HG03103 (cell line): ENCODE measurements around the gene HIPK2.
A peak's percentile ranks its signal among the peaks of the same experiment; 100 is the strongest.

Experiments
- ATAC-seq: cut with Tn5 transposase; IDR thresholded peaks from one replicate; pipeline ENCODE4 v1.9.1; 2021; ENCODE audit warnings: low read depth; ENCODE audit not compliant: unreplicated experiment

HIPK2 gene

DNA sequence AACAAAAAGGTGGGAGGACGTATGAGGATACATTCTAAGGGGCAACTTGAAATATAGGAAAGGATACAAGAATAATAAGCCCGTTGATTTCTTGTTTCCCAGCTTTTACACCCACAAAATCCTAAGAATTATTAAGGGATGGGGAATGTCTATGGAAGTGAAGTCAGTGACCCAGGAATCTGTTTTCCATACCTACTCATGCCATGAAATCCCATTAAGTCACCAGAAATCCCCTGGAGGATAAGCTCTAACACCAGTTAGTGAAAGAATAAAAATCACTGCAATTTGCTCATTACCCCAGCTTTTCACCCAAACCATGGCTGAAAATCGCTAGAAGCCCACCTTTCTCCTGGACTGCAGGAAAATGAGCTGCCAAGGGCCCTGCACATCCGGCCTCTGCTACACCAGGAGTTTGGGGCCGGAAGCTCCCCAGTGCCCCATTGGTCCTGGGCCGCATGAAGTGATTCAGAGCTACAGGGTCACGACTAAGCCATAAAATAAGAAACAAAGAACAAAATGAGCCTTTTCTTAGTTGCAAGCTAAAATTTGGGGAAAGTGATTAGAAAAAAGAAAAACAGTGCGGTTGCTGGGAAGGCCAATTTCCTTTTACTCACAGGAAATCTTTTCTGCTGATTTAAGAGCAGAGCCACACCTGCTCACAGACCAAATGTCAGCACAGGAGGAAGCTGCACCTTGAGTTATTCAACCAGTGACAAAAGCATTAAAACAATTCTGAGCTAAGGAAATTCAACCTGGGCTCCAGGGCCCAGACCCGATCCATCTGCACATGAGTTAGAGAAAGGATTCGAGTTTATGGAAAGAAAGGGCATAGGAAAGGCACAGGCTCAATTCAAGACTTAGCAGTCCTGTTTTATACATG lies 40.3 kb downstream of the HIPK2 start:
- no peak for ATAC-seq

GRCh38 chr7:139735912-139736595 lies 41.7 kb downstream of the HIPK2 start:
- no peak for ATAC-seq

DNA sequence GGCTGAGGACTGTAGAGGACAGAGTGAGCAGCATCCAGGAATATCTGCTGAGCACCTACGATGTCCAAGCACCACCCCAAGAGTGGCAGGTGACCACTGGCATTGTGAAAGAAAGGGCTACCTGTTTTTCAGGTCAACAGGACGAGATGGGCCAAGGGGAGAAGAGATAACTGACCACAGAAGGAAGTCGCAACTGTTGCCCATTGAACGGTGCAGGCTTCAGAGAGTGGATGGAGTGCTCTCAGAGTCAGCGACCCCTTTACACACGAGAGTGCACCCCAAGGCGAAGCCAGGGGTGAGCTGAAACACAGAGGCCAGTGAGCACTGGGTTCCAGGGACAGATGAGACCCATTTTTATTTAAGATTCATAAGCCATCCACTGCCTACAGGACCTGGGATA lies 42.3 kb downstream of the HIPK2 start:
- no peak for ATAC-seq

DNA sequence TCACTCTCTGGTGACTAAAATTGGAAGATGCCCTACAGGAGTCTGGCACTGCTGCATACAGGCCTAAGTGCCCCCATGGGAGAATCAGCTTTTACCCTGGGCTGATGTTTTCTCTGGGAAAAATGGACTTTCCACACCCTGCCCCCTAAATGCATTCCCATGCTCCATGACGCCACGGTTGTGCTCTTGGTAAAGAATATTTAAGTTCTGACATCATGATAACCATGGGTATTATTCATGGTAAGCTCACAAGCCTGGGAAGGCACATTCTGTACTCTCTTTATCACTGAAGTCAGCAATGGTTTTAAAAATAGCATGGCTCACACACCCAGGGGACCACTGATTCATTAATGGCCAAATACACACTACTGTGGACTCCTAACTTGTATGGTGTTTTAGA lies 43.4 kb downstream of the HIPK2 start:
- no peak for ATAC-seq

- ATAC-seq, result no peak
Measured at GRCh38 chr7:139733751-139734150, 44.0 kb downstream of the HIPK2 start.

GRCh38 chr7:139732471-139733167 lies 45.2 kb downstream of the HIPK2 start:
- ATAC-seq, result no peak

GRCh38 chr7:139731802-139732470 lies 45.9 kb downstream of the HIPK2 start:
- ATAC-seq, result no peak

DNA sequence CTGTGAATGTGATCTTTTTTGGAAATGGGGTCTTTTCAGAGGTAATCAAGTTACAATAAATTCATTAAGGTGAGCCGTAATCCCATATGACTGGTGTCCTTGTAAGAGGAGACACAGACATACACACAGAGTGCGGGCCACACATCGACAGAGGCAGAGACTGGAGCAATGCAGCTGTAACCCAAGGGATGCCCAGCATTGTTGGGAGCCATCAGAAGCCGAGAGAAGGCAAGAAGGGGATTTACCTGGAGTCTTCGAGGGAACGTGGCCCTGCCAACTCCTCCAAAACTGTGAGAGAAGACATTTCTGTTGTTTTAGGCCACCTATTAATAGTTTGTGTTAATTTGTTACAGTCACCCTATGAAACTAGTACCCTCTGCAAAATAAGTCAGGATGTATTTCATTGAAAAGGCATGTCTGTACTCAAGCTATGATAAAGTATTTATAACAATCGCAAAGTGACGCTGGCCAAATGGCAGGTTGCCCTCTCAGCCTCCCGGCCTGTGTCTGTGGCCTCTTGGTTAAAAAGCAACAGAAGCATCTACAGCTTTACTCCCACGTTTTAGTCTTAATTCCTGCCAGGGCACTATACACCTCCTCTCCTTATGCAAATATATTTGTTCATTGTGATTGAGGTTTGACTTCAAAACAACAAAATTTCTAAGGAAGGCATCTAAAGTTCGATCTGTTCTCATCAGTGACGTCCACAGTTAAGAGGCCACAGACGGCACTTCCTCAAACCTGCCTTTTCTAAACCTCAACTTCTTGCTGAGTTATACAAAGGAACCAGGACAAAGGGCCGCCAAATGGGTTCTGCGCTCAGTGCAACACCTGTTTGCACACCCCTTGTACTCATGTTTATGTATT lies 46.8 kb downstream of the HIPK2 start:
- ATAC-seq, result peak; percentile 83

DNA sequence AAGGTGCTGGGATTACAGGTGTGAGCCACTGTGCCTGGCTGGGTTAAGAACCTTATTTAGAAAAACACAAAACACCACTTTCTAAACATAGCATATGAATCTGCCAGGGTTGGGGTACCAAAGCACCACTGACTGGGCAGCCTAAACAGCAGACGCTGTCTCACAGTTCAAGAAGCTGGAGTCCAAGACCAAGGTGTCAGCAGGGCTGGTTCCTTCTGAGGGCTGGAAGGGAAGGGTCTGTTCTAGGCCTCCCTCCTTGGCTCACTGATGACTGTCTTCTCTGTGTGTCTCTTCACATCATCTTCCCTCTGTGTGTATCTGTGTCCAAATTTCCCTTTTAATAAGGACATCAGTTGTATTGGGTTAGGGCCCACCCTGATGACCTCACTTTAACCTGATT lies 49.6 kb downstream of the HIPK2 start:
- ATAC-seq, result no peak

- no peak for ATAC-seq
Measured at GRCh38 chr7:139727151-139727705, 50.6 kb downstream of the HIPK2 start.

- no peak for ATAC-seq
Measured at GRCh38 chr7:139726485-139726869, 51.3 kb downstream of the HIPK2 start.

DNA sequence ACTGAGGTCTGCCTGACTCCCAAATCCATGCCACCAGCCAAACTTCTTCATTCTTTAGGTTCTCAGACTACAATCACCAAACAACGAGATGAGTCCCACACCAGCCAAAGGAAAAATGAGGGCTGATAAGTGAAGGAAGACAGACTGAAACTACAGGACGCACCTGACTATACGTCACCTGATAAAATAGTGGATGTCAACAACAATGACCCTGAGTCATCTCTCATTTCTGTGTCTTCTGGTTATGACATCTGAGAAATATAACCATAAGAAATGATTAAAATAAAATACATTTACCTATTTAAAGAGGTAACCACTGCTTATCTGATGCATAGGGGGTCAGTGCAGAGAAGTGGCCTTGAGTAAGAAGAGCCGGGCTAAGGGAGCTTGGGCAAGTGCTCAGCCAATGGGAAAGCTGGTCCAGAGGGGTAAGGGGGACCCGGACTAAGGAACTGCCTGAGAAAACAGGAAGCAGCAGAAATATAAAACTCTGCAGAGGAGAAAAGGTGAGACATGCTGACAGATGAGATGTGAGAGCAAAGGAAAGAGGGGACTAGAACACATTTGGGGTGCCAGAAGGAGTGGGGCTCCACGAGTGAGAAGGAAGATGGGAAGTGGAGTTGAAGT lies 51.8 kb downstream of the HIPK2 start:
- no peak for ATAC-seq

GRCh38 chr7:139725077-139725476 lies 52.7 kb downstream of the HIPK2 start:
- ATAC-seq, result peak; percentile 85

GRCh38 chr7:139722604-139723003 lies 55.2 kb downstream of the HIPK2 start:
- no peak for ATAC-seq

GRCh38 chr7:139721821-139722220 lies 56.0 kb downstream of the HIPK2 start:
- no peak for ATAC-seq

- ATAC-seq, result no peak
Measured at GRCh38 chr7:139721417-139721816, 56.4 kb downstream of the HIPK2 start.

GRCh38 chr7:139720705-139721231 lies 57.0 kb downstream of the HIPK2 start:
- no peak for ATAC-seq

GRCh38 chr7:139720186-139720585 lies 57.6 kb downstream of the HIPK2 start:
- ATAC-seq, result no peak

DNA sequence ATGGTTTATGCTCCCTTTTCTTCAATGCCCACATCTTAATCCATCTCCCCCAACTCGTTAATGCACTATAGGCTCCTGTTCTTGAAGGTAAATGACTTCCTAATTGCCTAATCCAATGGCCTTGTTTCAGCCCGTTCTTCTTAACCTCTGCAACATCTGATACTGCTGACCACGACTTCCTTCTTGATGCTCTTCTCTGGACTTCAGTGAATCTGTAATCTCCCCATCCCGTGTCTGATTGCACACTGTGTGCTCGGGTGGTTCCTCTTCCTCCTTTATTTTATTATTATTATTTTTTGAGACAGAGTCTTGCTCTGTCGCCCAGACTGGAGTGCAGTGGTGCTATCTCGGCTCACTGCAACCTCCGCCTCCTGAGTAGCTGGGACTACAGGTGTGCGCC lies 58.9 kb downstream of the HIPK2 start:
- ATAC-seq, result no peak
